RWPE1 (cell line): Measurements from ENCODE around the gene UGT2B10.

ENCODE experiments used
- CTCF ChIA-PET: fragments of 350-600 bp; sonication (Branson Sonifier 250); formaldehyde crosslinking; extraction: SDS; loops from one replicate; lab custom pipeline; 2021; lab: Yijun Ruan, JAX
- POLR2A ChIA-PET: fragments of 400-600 bp; formaldehyde crosslinking; extraction: SDS; loops from one replicate; lab custom pipeline; 2020; ENCODE audit warnings: antibody characterized with exemption; ENCODE audit not compliant: low non-redundant PET; lab: Yijun Ruan, JAX
- DNase-seq: peaks from one replicate; pipeline ENCODE4 v3.0.0; 2012; ENCODE audit warnings: low spot score
- H3K27ac ChIP-seq: fragments of 450-650 bp; 2 replicates; pipeline ENCODE4 v1.5.1; 2017
- CTCF ChIP-seq: fragments of 450-650 bp; conservative IDR thresholded peaks from 2 replicates; pipeline ENCODE4 v1.5.1; 2017; ENCODE audit warnings: low read depth, mild to moderate bottlenecking

The UGT2B10 gene

GRCh38 chr4:68855771-68856170 is 40.0 kb downstream of the UGT2B10 start:
- ChIA-PET POLR2A (no interaction called here), CTCF (no interaction called here)
- no peak for DNase-seq
- no peak for TF ChIP-seq CTCF
- H3K27ac ChIP-seq, result no peak overlapping the region

GRCh38 chr4:68858039-68858438 is 42.2 kb downstream of the UGT2B10 start:
- ChIA-PET CTCF (no interaction called here), POLR2A (no interaction called here)
- no peak for TF ChIP-seq CTCF
- DNase-seq, result no peak
- H3K27ac ChIP-seq, result no peak overlapping the region

DNA sequence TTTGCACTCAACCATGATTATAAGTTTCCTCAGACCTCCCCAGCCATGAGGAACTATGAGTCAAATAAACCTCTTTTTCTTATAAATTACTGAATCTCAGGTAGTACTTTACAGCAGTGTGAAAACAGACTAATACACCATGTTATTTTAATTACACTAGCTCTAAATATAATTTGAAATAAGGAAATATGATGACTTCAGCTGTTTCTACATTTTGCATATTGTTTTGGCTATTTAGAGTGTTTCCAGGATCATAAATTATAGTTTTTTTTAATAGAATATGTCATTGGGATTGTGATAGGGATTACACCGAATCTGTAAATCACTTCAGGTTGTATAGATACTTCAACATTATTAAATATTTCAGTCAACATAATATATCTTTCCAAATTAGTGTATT is 43.9 kb downstream of the UGT2B10 start:
- no peak for DNase-seq
- no peak overlapping the region for H3K27ac ChIP-seq
- POLR2A ChIA-PET, result interaction anchor here (0.7 kb wide), 1 partner anchor 17 kb away, joined by 5 read pairs; no protein-coding TSS in a partner anchor
- TF ChIP-seq CTCF, result no peak
- CTCF ChIA-PET, result no interaction called here

DNA sequence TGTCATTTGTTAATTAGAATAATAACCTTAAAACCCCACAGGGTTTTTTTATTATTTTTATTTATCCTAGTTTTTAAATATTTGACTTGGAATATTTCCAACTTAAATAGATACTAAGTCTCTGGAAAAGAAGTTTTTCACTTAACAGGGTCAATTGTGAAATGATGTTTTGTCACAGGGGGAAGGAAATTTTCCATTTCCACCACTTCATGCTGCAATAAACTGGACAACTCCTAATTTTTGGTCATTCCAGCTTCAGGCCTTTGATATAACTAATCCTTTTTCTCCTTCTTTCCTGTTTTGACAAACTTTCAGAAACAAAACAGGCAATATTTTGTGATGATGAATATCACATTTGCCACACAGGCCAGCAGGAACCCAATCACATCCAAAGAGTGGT is 45.3 kb downstream of the UGT2B10 start:
- no peak for TF ChIP-seq CTCF
- H3K27ac ChIP-seq, result no peak overlapping the region
- ChIA-PET POLR2A (no interaction called here), CTCF (no interaction called here)
- DNase-seq, result no peak

DNA sequence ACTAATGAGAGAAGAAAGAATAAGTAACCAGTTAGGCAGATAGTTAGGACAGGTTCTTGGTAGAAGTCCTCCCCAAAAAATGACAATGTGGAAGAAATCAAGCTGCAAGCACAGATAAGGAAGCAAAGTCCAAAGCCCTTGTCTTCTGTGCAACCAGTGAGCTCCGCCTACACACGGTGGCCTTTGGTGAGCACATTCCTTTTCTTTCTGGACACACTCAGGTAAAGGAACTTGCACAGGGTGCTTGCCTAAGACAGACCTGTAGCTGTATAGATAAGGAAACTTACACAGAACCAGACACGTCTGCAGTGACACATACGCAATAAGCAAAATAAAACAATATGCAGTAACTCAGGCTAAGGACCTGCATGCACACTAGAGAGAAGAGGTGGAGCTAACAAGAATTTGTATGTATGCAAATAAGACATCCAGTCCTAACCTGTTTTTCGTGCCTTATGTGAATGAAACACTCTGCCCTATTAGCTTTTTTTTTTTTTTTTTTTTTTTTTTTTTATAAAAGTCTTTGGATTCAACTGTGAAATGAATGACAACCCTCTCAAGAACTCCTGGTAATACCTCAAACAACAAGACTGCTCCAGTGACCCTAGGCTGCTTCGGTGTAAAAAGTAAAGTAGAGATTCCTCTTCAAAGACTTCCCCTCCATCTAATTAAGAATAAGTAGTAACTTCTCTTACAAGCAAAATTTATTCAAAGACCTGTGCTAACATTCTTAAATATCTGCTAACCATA is 48.8 kb downstream of the UGT2B10 start:
- no peak for DNase-seq
- POLR2A ChIA-PET, result no interaction called here
- no peak for TF ChIP-seq CTCF
- H3K27ac ChIP-seq, result no peak overlapping the region
- CTCF ChIA-PET, result no interaction called here

GRCh38 chr4:68865188-68865638 is 49.4 kb downstream of the UGT2B10 start:
- TF ChIP-seq CTCF, result no peak
- POLR2A ChIA-PET, result no interaction called here
- no peak for DNase-seq
- CTCF ChIA-PET, result no interaction called here
- H3K27ac ChIP-seq, result no peak overlapping the region
